Prostate gland (tissue), 2 donors: ENCODE measurements around the gene EGR1.

Experiments used
- CTCF ChIP-seq, 4 experiments: fragments of 200-600 bp in 2 of 4; fragments of 450-650 bp in 2 of 4; sonication (generic) in 2 of 4; IDR thresholded peaks; 1 replicate in 3 of 4; 2 replicates in 1 of 4; pipeline ENCODE4 v1.5.1; 2016 to 2019; ENCODE audit warnings: antibody characterized with exemption in 4 of 4, mild to moderate bottlenecking in 2 of 4, moderate library complexity in 2 of 4
- POLR2A ChIP-seq: fragments of 450-650 bp; IDR thresholded peaks from one replicate; pipeline ENCODE4 v1.6.1; 2016; ENCODE audit warnings: antibody characterized with exemption, mild to moderate bottlenecking
- POLR2AphosphoS5 ChIP-seq: sonication (generic); formaldehyde crosslinking; IDR thresholded peaks from one replicate; pipeline ENCODE4 v1.6.1; 2017; ENCODE audit warnings: antibody characterized with exemption

- no peak for TF ChIP-seq CTCF (IDR thresholded peaks at IDR 0.05)
- TF ChIP-seq POLR2A, result no peak
- TF ChIP-seq POLR2AphosphoS5, result no peak
These were observed 29.3 kb upstream of the EGR1 start for GRCh38 chr5:138435943-138436342.
